H1 (cell line): ENCODE results near the gene NRAS. TPM values are rescaled to one million over a fixed set of nuclear protein-coding genes. Genes with fewer than 3 reads are reported as not detected.

ENCODE experiments used
- GABPA ChIP-seq: IDR thresholded peaks from 2 replicates; pipeline ENCODE4 v1.6.1; 2011; ENCODE audit warnings: mild to moderate bottlenecking, low read length, moderate library complexity, borderline replicate concordance; ENCODE audit not compliant: insufficient read depth
- polyA plus RNA-seq, 7 experiments: library from polyadenylated mRNA; depleted of rRNA in 3 of 7; stranded (reverse) in 5 of 7; unstranded in 2 of 7; fragments of >200 nt in 5 of 7; fragments of 200-250 nt in 2 of 7; gene quantifications; 1 replicate in 5 of 7; 2 replicates in 1 of 7; 4 replicates in 1 of 7; pipeline versions ENCODE4 v1.2.1 to v1.2.3, GENCODE V29; 2011 to 2013; ENCODE audit warnings: missing spikeins in 2 of 7, mixed read lengths in 2 of 7
- small RNA-seq: library from polyadenylated mRNA; stranded (forward); fragments of <200 nt; extraction: miRNeasy Mini kit (QIAGEN cat#:217004); gene quantifications from one replicate; pipeline ENCODE3, GENCODE V24; 2013; ENCODE audit not compliant: insufficient read depth
- total RNA-seq: library from RNA; stranded (reverse); fragmentation: NEBNext Ultra II Directional; extraction: Animal tissue kit (Norgen Biotek cat#: 25700); gene quantifications from 2 replicates; pipeline ENCODE4 v1.2.1, GENCODE V29; 2021

NRAS gene
- total and polyA plus RNA-seq, 2 of the 8 experiments (the other 6 are each of a cell fraction or from before 2014, with no cell fraction given) = 24.5 to 65.1 TPM

- TF ChIP-seq GABPA = no peak
- TF ChIP-seq, all 59 proteins: peak for 0
Measured at GRCh38 chr1:114660238-114660637, 56.3 kb downstream of the NRAS start (continued).

Small RNA genes lying within 50 kb of the gene (small RNA-seq; reads per million reads assigned to genes)
- gene RN7SL432P = not detected
- not detected for gene RNY1P13

Other genes starting within 250 kb of the NRAS start
- gene TRIM33, start 205.6 kb downstream of the NRAS start, total RNA-seq = 50.8 and 52.3 TPM in 2 replicates
- gene TRIM33, start 205.6 kb downstream of the NRAS start, polyA plus RNA-seq (2011; rRNA removed) = 14.2 and 17.1 TPM in 2 replicates
- gene BCAS2, start 135.2 kb downstream of the NRAS start, total RNA-seq = 52.2 and 55.7 TPM in 2 replicates
- gene BCAS2, start 135.2 kb downstream of the NRAS start, polyA plus RNA-seq (2011; rRNA removed) = 11.9 and 18.0 TPM in 2 replicates
- gene DENND2C, start 46.7 kb downstream of the NRAS start, total RNA-seq = 4.1 and 5.5 TPM in 2 replicates
- 0.96 and 1.8 TPM in 2 replicates for gene DENND2C, start 46.7 kb downstream of the NRAS start, polyA plus RNA-seq (2011; rRNA removed)
- gene AMPD1, start 21.2 kb downstream of the NRAS start, total RNA-seq = not detected in 2 replicates
- not detected in 2 replicates for gene AMPD1, start 21.2 kb downstream of the NRAS start, polyA plus RNA-seq (2011; rRNA removed)
- gene CSDE1, start 41.2 kb upstream of the NRAS start, total RNA-seq = 635 and 641 TPM in 2 replicates
- 96.7 and 149 TPM in 2 replicates for gene CSDE1, start 41.2 kb upstream of the NRAS start, polyA plus RNA-seq (2011; rRNA removed)
- 73.2 and 79.9 TPM in 2 replicates for gene SIKE1, start 63.9 kb upstream of the NRAS start, total RNA-seq
- gene SIKE1, start 63.9 kb upstream of the NRAS start, polyA plus RNA-seq (2011; rRNA removed) = 20.5 and 30.3 TPM in 2 replicates
- 0.11 and 0.44 TPM in 2 replicates for gene SYCP1, start 138.1 kb upstream of the NRAS start, total RNA-seq
- 0.26 TPM in 1 of 2 replicates, not detected in the other for gene SYCP1, start 138.1 kb upstream of the NRAS start, polyA plus RNA-seq (2011; rRNA removed)